Measurements from ENCODE around the gene SLC7A8.

Gene SLC7A8

GRCh38 chr14:23186913-23187654 lies 3.6 kb upstream of the SLC7A8 start:
- POLR2A ChIA-PET = interaction anchor here (1.1 to 1.4 kb wide), 2 partner anchors 66 to 92 kb away, joined by 3 to 14 read pairs; partner anchors contain the start of genes ACIN1 and C14orf119
- DNase-seq (ENCODE audit: extremely low spot score) = peak; percentile 63
- TF ChIP-seq FOXA1 (IDR thresholded peaks at IDR 0.05) (no peak), ARNT (IDR thresholded peaks at IDR 0.05) (no peak), SP1 (IDR thresholded peaks at IDR 0.05) (no peak), ELF4 (IDR thresholded peaks at IDR 0.05) (no peak), FOXK2 (IDR thresholded peaks at IDR 0.05) (no peak), SUZ12 (IDR thresholded peaks at IDR 0.05) (no peak), ZNF384 (IDR thresholded peaks at IDR 0.05) (no peak), CTBP1 (IDR thresholded peaks at IDR 0.05; ENCODE audit: borderline replicate concordance) (no peak), LEF1 (IDR thresholded peaks at IDR 0.05; ENCODE audit: borderline replicate concordance) (no peak), BHLHE40 (IDR thresholded peaks at IDR 0.05; ENCODE audit: borderline replicate concordance) (no peak)

GRCh38 chr14:23185063-23185462 lies 1.6 kb upstream of the SLC7A8 start:
- CTCF ChIA-PET = interaction anchor here (1.2 to 8.5 kb wide), 3 partner anchors 10 to 65 kb away, joined by 4 to 145 read pairs (median 6); partner anchors contain the start of gene CEBPE
- POLR2A ChIA-PET = interaction anchor here (1.1 to 4.1 kb wide), 4 partner anchors 16 to 117 kb away, joined by 3 to 28 read pairs (median 6); partner anchors contain the start of genes ACIN1, C14orf119 and PPP1R3E

More at GRCh38 chr14:23186913-23187654, 3.6 kb upstream of the SLC7A8 start:
- CTCF ChIA-PET = interaction anchor here (0.6 to 8.5 kb wide), 14 partner anchors 9 to 124 kb away, joined by 3 to 145 read pairs (median 3); partner anchors contain the start of gene CEBPE

GRCh38 chr14:23183158-23183470 lies 346 bp downstream of the SLC7A8 start:
- TF ChIP-seq FOXA1 (IDR thresholded peaks at IDR 0.05) = no peak
- TF ChIP-seq FOXK2 (IDR thresholded peaks at IDR 0.05) = no peak
- no peak for TF ChIP-seq LEF1 (IDR thresholded peaks at IDR 0.05; ENCODE audit: borderline replicate concordance)
- no peak for TF ChIP-seq CTBP1 (IDR thresholded peaks at IDR 0.05; ENCODE audit: borderline replicate concordance)
- no peak for TF ChIP-seq TARDBP (IDR thresholded peaks at IDR 0.05)
- TF ChIP-seq PKNOX1 (IDR thresholded peaks at IDR 0.05) = no peak
- no peak for TF ChIP-seq SUZ12 (IDR thresholded peaks at IDR 0.05)
- no peak for TF ChIP-seq ARNT (IDR thresholded peaks at IDR 0.05)
- TF ChIP-seq ZNF384 (IDR thresholded peaks at IDR 0.05) = no peak
- TF ChIP-seq BHLHE40 (IDR thresholded peaks at IDR 0.05; ENCODE audit: borderline replicate concordance) = no peak
- no peak for TF ChIP-seq SP1 (IDR thresholded peaks at IDR 0.05)
- no peak for TF ChIP-seq FOXM1 (IDR thresholded peaks at IDR 0.05; ENCODE audit: borderline replicate concordance)
- TF ChIP-seq NFRKB (IDR thresholded peaks at IDR 0.05) = no peak
- POLR2A ChIA-PET = interaction anchor here (1.1 to 4.1 kb wide), 4 partner anchors 60 to 103 kb away, joined by 4 to 28 read pairs (median 8); partner anchors contain the start of genes ACIN1 and C14orf119
- CTCF ChIA-PET = interaction anchor here (0.5 to 8.5 kb wide), 5 partner anchors 19 to 113 kb away, joined by 4 to 145 read pairs (median 8); partner anchors contain the start of gene CEBPE
- DNase-seq (ENCODE audit: extremely low spot score) = no peak

More at GRCh38 chr14:23185063-23185462, 1.6 kb upstream of the SLC7A8 start:
- no peak for TF ChIP-seq L3MBTL2 (conservative IDR thresholded peaks at IDR 0.05)
- no peak for TF ChIP-seq FOXK2 (IDR thresholded peaks at IDR 0.05)
- no peak for TF ChIP-seq BHLHE40 (IDR thresholded peaks at IDR 0.05; ENCODE audit: borderline replicate concordance)
- TF ChIP-seq TARDBP (IDR thresholded peaks at IDR 0.05) = no peak
- TF ChIP-seq ZNF384 (IDR thresholded peaks at IDR 0.05) = peak; percentile 53; the same call in 1 of the 2 replicates
- no peak for TF ChIP-seq NFRKB (IDR thresholded peaks at IDR 0.05)
- TF ChIP-seq ARNT (IDR thresholded peaks at IDR 0.05) = no peak
- no peak for DNase-seq (ENCODE audit: extremely low spot score)

GRCh38 chr14:23182372-23183157 lies 895 bp downstream of the SLC7A8 start:
- peak; percentile 55 for DNase-seq (ENCODE audit: extremely low spot score)
- POLR2A ChIA-PET = interaction anchor here (0.8 to 4.1 kb wide), 6 partner anchors 24 to 123 kb away, joined by 3 to 28 read pairs (median 4); partner anchors contain the start of genes ACIN1 and C14orf119
- no peak for TF ChIP-seq PKNOX1 (IDR thresholded peaks at IDR 0.05)
- no peak for TF ChIP-seq LEF1 (IDR thresholded peaks at IDR 0.05; ENCODE audit: borderline replicate concordance)
- TF ChIP-seq HDGF (IDR thresholded peaks at IDR 0.05; ENCODE audit: borderline replicate concordance) = no peak
- TF ChIP-seq ELF4 (IDR thresholded peaks at IDR 0.05) = no peak
- TF ChIP-seq BHLHE40 (IDR thresholded peaks at IDR 0.05; ENCODE audit: borderline replicate concordance) = no peak
- TF ChIP-seq SUZ12 (IDR thresholded peaks at IDR 0.05) = no peak
- TF ChIP-seq L3MBTL2 (conservative IDR thresholded peaks at IDR 0.05) = no peak
- CTCF ChIA-PET = interaction anchor here (0.7 to 2.7 kb wide), 5 partner anchors 61 to 113 kb away, joined by 3 to 15 read pairs (median 8); no protein-coding TSS in a partner anchor

- CTCF ChIA-PET = interaction anchor here (0.6 to 2.7 kb wide), 5 partner anchors 60 to 147 kb away, joined by 3 to 15 read pairs (median 4); no protein-coding TSS in a partner anchor
- DNase-seq (ENCODE audit: extremely low spot score) = no peak
- POLR2A ChIA-PET = interaction anchor here (0.8 to 4.1 kb wide), 7 partner anchors 23 to 124 kb away, joined by 3 to 28 read pairs (median 4); partner anchors contain the start of genes ACIN1 and C14orf119
- TF ChIP-seq SP1 (IDR thresholded peaks at IDR 0.05) (no peak), CTBP1 (IDR thresholded peaks at IDR 0.05; ENCODE audit: borderline replicate concordance) (no peak), TARDBP (IDR thresholded peaks at IDR 0.05) (no peak), FOXK2 (IDR thresholded peaks at IDR 0.05) (no peak), SUZ12 (IDR thresholded peaks at IDR 0.05) (no peak), HDGF (IDR thresholded peaks at IDR 0.05; ENCODE audit: borderline replicate concordance) (no peak), PKNOX1 (IDR thresholded peaks at IDR 0.05) (no peak), ARNT (IDR thresholded peaks at IDR 0.05) (no peak), ZNF384 (IDR thresholded peaks at IDR 0.05) (no peak), LEF1 (IDR thresholded peaks at IDR 0.05; ENCODE audit: borderline replicate concordance) (no peak), BHLHE40 (IDR thresholded peaks at IDR 0.05; ENCODE audit: borderline replicate concordance) (no peak), ELF4 (IDR thresholded peaks at IDR 0.05) (no peak), FOXA1 (IDR thresholded peaks at IDR 0.05) (no peak), FOXM1 (IDR thresholded peaks at IDR 0.05; ENCODE audit: borderline replicate concordance) (no peak), NFRKB (IDR thresholded peaks at IDR 0.05) (no peak), L3MBTL2 (conservative IDR thresholded peaks at IDR 0.05) (no peak)
These were observed 1.5 kb downstream of the SLC7A8 start for GRCh38 chr14:23181946-23182345.

Measured in HEK293T (cell line).